NB4 (cell line): ENCODE measurements around the gene MT1F.

ENCODE experiments used
- DNase-seq: peaks from one replicate; pipeline ENCODE4 v3.0.0; 2010; ENCODE audit warnings: low read depth
- H3K4me3 ChIP-seq: one replicate; pipeline ENCODE4 v1.5.1; 2011; ENCODE audit warnings: mild to moderate bottlenecking, low read depth, low read length, moderate library complexity
- MAX ChIP-seq: IDR thresholded peaks from 2 replicates; pipeline ENCODE4 v1.6.1; 2011; ENCODE audit warnings: low read depth, low read length
- MYC ChIP-seq: IDR thresholded peaks from 2 replicates; pipeline ENCODE4 v1.6.1; 2011; ENCODE audit warnings: low read depth, low read length
- POLR2A ChIP-seq: IDR thresholded peaks from 2 replicates; pipeline ENCODE4 v1.6.1; 2011; ENCODE audit warnings: mild to moderate bottlenecking; ENCODE audit not compliant: insufficient read length; ENCODE audit errors: extremely low read depth
- TF ChIP-seq, protein P1 (sequence below): IDR thresholded peaks from one replicate; pipeline ENCODE4 v1.5.1; 2012; ENCODE audit warnings: low read depth, low read length

MT1F gene

GRCh38 chr16:56695246-56695645 lies 37.5 kb downstream of the MT1F start:
- TF ChIP-seq, protein P1, sequence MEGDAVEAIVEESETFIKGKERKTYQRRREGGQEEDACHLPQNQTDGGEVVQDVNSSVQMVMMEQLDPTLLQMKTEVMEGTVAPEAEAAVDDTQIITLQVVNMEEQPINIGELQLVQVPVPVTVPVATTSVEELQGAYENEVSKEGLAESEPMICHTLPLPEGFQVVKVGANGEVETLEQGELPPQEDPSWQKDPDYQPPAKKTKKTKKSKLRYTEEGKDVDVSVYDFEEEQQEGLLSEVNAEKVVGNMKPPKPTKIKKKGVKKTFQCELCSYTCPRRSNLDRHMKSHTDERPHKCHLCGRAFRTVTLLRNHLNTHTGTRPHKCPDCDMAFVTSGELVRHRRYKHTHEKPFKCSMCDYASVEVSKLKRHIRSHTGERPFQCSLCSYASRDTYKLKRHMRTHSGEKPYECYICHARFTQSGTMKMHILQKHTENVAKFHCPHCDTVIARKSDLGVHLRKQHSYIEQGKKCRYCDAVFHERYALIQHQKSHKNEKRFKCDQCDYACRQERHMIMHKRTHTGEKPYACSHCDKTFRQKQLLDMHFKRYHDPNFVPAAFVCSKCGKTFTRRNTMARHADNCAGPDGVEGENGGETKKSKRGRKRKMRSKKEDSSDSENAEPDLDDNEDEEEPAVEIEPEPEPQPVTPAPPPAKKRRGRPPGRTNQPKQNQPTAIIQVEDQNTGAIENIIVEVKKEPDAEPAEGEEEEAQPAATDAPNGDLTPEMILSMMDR = no peak
- TF ChIP-seq MYC (no peak), POLR2A (no peak), MAX (no peak)
- no peak overlapping the region for H3K4me3 ChIP-seq
- DNase-seq = no peak

DNA sequence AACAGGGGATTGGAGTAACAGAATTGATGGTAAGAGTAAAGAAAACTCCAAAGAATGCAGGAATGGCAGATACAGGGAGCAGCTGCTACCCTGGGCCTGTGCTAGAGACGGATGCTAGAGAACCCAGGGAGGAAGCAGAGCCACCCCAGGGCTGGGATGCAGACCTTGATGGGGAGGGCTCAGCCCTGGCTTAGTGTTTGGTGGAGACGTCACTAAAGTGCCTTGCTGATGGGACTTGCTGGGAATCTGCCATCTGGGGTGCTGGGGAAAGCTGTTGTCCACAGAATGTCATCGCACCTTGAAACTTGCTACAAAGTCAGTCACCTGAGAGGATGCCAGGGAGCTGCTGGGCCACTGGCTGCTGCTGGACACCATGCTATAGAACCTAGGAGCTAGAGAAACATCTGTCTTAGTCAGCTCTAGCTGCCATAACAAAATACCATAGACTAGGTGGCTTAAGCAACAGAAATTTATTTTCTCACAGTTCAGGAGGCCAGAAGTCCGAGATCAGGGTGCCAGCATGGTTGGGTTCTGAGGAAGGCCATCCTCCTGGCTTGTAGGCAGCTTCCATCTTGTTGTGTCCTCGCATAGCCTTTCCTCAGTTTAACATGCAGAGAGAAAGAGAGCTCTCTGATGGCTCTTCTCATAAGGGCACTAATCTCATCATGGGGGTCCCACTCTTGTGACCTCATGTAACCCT lies 39.8 kb downstream of the MT1F start:
- no peak overlapping the region for H3K4me3 ChIP-seq
- no peak for DNase-seq
- TF ChIP-seq POLR2A (no peak), MYC (no peak), MAX (no peak)
- TF ChIP-seq, protein P1 = no peak

- no peak for TF ChIP-seq MAX
- no peak for TF ChIP-seq MYC
- TF ChIP-seq, protein P1 = no peak
- TF ChIP-seq POLR2A = no peak
- peak; percentile 38 for DNase-seq
- no peak overlapping the region for H3K4me3 ChIP-seq
These were observed 42.4 kb downstream of the MT1F start for GRCh38 chr16:56700195-56700594.

DNA sequence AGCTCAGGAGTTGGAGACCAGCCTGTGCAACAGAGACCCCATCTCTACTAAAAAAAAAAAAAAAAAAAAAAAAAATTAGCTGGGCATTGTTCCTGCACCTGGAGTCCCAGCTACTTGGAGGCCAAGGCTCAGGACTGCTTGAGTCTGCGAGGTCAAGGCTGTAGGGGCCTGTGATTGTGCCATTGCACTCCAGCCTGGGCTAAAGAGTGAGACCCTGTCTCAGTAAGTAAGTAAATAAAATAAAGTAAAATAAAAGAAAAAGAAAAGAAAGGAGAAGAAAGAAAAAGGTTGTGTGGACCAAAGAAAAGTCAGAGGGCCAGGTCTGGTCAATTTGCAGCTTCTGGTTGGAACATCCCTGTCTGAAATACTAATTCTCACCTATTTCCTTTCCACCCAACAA lies 42.9 kb downstream of the MT1F start:
- TF ChIP-seq POLR2A (no peak), MAX (no peak), MYC (no peak)
- TF ChIP-seq, protein P1 = no peak
- no peak for DNase-seq
- no peak overlapping the region for H3K4me3 ChIP-seq

DNA sequence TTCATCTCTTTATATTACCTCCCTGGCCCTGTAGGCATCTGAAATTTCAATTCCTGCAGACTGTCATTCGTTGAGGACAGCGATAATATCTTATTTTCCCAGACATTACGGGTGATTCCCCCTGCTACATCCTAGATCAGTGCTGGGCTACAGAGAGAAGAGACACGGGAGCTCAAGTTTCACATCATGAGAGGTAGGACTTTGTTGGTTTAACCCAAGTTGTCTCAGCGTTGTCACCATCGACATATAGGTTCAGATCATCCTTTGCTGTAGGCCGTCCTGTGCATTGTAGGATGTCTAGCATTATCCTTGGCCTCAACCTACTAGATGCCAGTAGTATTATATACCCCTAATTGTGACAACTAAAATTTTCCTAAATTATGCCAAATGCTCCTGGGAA lies 43.8 kb downstream of the MT1F start:
- TF ChIP-seq, protein P1 = no peak
- no peak for TF ChIP-seq MYC
- TF ChIP-seq POLR2A = no peak
- TF ChIP-seq MAX = no peak
- no peak overlapping the region for H3K4me3 ChIP-seq
- DNase-seq = no peak

DNA sequence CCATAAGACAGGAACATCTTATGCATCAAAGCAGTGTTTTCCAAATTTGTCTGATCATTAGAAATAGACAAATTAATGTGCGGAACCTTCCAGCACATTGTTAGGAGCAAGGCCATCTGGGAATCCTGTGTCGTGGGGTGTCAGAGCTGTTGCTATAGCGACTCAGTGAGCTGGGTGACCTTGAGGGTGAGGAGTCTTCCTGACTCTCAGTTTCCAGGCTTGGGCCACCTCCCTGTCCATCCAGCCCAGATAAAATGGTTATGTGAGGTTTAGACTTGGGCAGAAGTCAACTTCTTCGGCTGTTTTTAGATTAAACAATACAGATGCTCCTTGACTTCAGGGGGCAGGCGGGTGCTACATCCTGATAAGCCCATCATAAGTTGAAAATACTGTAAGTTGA lies 45.1 kb downstream of the MT1F start:
- H3K4me3 ChIP-seq = no peak overlapping the region
- TF ChIP-seq POLR2A (no peak), MYC (no peak), MAX (no peak)
- TF ChIP-seq, protein P1 = no peak
- DNase-seq = no peak
